Measurements from ENCODE around the gene MDN1.
A peak's percentile ranks its signal among the peaks of the same experiment; 100 is the strongest.
"Not testable (repeated sequence)": the region's sequence is repeated elsewhere in the genome, so short reads cannot be mapped to it uniquely, and the experiment has no call there.

MDN1 gene

GRCh38 chr6:89650579-89650978, 169.0 kb downstream of the MDN1 start:
- Histone ChIP-seq H3K9me3 (ENCODE audit: control insufficient read depth in 5 of 5, low read length in 5 of 5) (no peaks in the 10 kb centered on the region), H3K27ac (ENCODE audit: low read depth, low read length) (no peak overlapping the region), H3K27me3 (ENCODE audit: control insufficient read depth in 5 of 5, insufficient read depth in 4 of 5, low read length in 5 of 5) (no peaks in the 10 kb centered on the region), H3K9ac (ENCODE audit: low read length in 5 of 5) (no peak overlapping the region), H3K4me1 (ENCODE audit: control insufficient read depth in 5 of 5, insufficient read depth in 5 of 5, low read length in 5 of 5) (no peaks in the 10 kb centered on the region), H3K36me3 (ENCODE audit: control insufficient read depth in 5 of 5, insufficient read depth in 5 of 5, low read length in 5 of 5) (peaks cover 50 to 80% (median 76%) of the 10 kb centered on the region in 5 donors), H3K4me3 (ENCODE audit: low read depth in 1 of 5, low read length in 5 of 5) (no peak overlapping the region)

GRCh38 chr6:89649682-89650081, 169.9 kb downstream of the MDN1 start:
- Histone ChIP-seq H3K36me3 (ENCODE audit: control insufficient read depth in 5 of 5, insufficient read depth in 5 of 5, low read length in 5 of 5) (peaks cover 46 to 78% (median 72%) of the 10 kb centered on the region in 5 donors), H3K4me3 (ENCODE audit: low read depth in 1 of 5, low read length in 5 of 5) (no peak overlapping the region), H3K27ac (ENCODE audit: low read depth, low read length) (no peak overlapping the region), H3K9ac (ENCODE audit: low read length in 5 of 5) (no peak overlapping the region), H3K27me3 (ENCODE audit: control insufficient read depth in 5 of 5, insufficient read depth in 4 of 5, low read length in 5 of 5) (no peaks in the 10 kb centered on the region), H3K4me1 (ENCODE audit: control insufficient read depth in 5 of 5, insufficient read depth in 5 of 5, low read length in 5 of 5) (no peaks in the 10 kb centered on the region), H3K9me3 (ENCODE audit: control insufficient read depth in 5 of 5, low read length in 5 of 5) (no peaks in the 10 kb centered on the region)

- Histone ChIP-seq H3K9me3 (ENCODE audit: control insufficient read depth in 5 of 5, low read length in 5 of 5) (no peaks in the 10 kb centered on the region), H3K4me3 (ENCODE audit: low read depth in 1 of 5, low read length in 5 of 5) (no peak overlapping the region), H3K27me3 (ENCODE audit: control insufficient read depth in 5 of 5, insufficient read depth in 4 of 5, low read length in 5 of 5) (no peaks in the 10 kb centered on the region), H3K27ac (ENCODE audit: low read depth, low read length) (no peak overlapping the region), H3K36me3 (ENCODE audit: control insufficient read depth in 5 of 5, insufficient read depth in 5 of 5, low read length in 5 of 5) (peaks cover 45 to 58% (median 54%) of the 10 kb centered on the region in 5 donors), H3K9ac (ENCODE audit: low read length in 5 of 5) (no peak overlapping the region), H3K4me1 (ENCODE audit: control insufficient read depth in 5 of 5, insufficient read depth in 5 of 5, low read length in 5 of 5) (no peaks in the 10 kb centered on the region)
These were observed 174.7 kb downstream of the MDN1 start for GRCh38 chr6:89644864-89645263.

GRCh38 chr6:89643406-89643805, 176.2 kb downstream of the MDN1 start:
- Histone ChIP-seq H3K4me3 (ENCODE audit: low read depth in 1 of 5, low read length in 5 of 5) (no peak overlapping the region), H3K27me3 (ENCODE audit: control insufficient read depth in 5 of 5, insufficient read depth in 4 of 5, low read length in 5 of 5) (no peaks in the 10 kb centered on the region), H3K9me3 (ENCODE audit: control insufficient read depth in 5 of 5, low read length in 5 of 5) (no peaks in the 10 kb centered on the region), H3K9ac (ENCODE audit: low read length in 5 of 5) (no peak overlapping the region), H3K4me1 (ENCODE audit: control insufficient read depth in 5 of 5, insufficient read depth in 5 of 5, low read length in 5 of 5) (peaks cover 0 to 10% (median 7%) of the 10 kb centered on the region in 5 donors), H3K27ac (ENCODE audit: low read depth, low read length) (no peak overlapping the region), H3K36me3 (ENCODE audit: control insufficient read depth in 5 of 5, insufficient read depth in 5 of 5, low read length in 5 of 5) (peaks cover 38 to 50% (median 44%) of the 10 kb centered on the region in 5 donors)

- Histone ChIP-seq H3K4me1 (ENCODE audit: control insufficient read depth in 5 of 5, insufficient read depth in 5 of 5, low read length in 5 of 5) (peaks cover 0 to 12% (median 10%) of the 10 kb centered on the region in 5 donors), H3K27me3 (ENCODE audit: control insufficient read depth in 5 of 5, insufficient read depth in 4 of 5, low read length in 5 of 5) (no peaks in the 10 kb centered on the region), H3K36me3 (ENCODE audit: control insufficient read depth in 5 of 5, insufficient read depth in 5 of 5, low read length in 5 of 5) (peaks cover 38 to 47% (median 40%) of the 10 kb centered on the region in 5 donors), H3K9me3 (ENCODE audit: control insufficient read depth in 5 of 5, low read length in 5 of 5) (no peaks in the 10 kb centered on the region), H3K9ac (ENCODE audit: low read length in 5 of 5) (no peak overlapping the region), H3K27ac (ENCODE audit: low read depth, low read length) (no peak overlapping the region), H3K4me3 (ENCODE audit: low read depth in 1 of 5, low read length in 5 of 5) (no peak overlapping the region)
These were observed 176.6 kb downstream of the MDN1 start for GRCh38 chr6:89642956-89643355.

GRCh38 chr6:89641581-89641980, 178.0 kb downstream of the MDN1 start:
- H3K9me3 ChIP-seq (ENCODE audit: control insufficient read depth in 5 of 5, low read length in 5 of 5); H3K27ac ChIP-seq (ENCODE audit: low read depth, low read length); H3K27me3 ChIP-seq (ENCODE audit: control insufficient read depth in 5 of 5, insufficient read depth in 4 of 5, low read length in 5 of 5); H3K9ac ChIP-seq (ENCODE audit: low read length in 5 of 5); H3K4me3 ChIP-seq (ENCODE audit: low read depth in 1 of 5, low read length in 5 of 5): not testable (repeated sequence)
- peaks cover 25 to 34% (median 33%) of the 10 kb centered on the region in 5 donors for H3K36me3 ChIP-seq (ENCODE audit: control insufficient read depth in 5 of 5, insufficient read depth in 5 of 5, low read length in 5 of 5)
- H3K4me1 ChIP-seq (ENCODE audit: control insufficient read depth in 5 of 5, insufficient read depth in 5 of 5, low read length in 5 of 5) = peaks cover 1 to 17% (median 15%) of the 10 kb centered on the region in 5 donors

- Histone ChIP-seq H3K9me3 (ENCODE audit: control insufficient read depth in 5 of 5, low read length in 5 of 5) (no peaks in the 10 kb centered on the region), H3K4me3 (ENCODE audit: low read depth in 1 of 5, low read length in 5 of 5) (no peak overlapping the region), H3K9ac (ENCODE audit: low read length in 5 of 5) (no peak overlapping the region), H3K27me3 (ENCODE audit: control insufficient read depth in 5 of 5, insufficient read depth in 4 of 5, low read length in 5 of 5) (no peaks in the 10 kb centered on the region), H3K4me1 (ENCODE audit: control insufficient read depth in 5 of 5, insufficient read depth in 5 of 5, low read length in 5 of 5) (peaks cover 1 to 17% (median 15%) of the 10 kb centered on the region in 5 donors), H3K36me3 (ENCODE audit: control insufficient read depth in 5 of 5, insufficient read depth in 5 of 5, low read length in 5 of 5) (peaks cover 22 to 34% (median 34%) of the 10 kb centered on the region in 5 donors), H3K27ac (ENCODE audit: low read depth, low read length) (no peak overlapping the region)
These were observed 178.8 kb downstream of the MDN1 start for GRCh38 chr6:89640804-89641203.

GRCh38 chr6:89638320-89639195, 181.0 kb downstream of the MDN1 start, which contains the start of gene LYRM2:
Gene LYRM2, minus strand, starts transcription at chr6:89638747. Its CDS starts 31 bp downstream, at chr6:89638716.
- Histone ChIP-seq H3K9ac (ENCODE audit: low read length in 5 of 5) (peak within 1 kb of the TSS; percentile 74 to 93 (median 89)), H3K4me1 (ENCODE audit: control insufficient read depth in 5 of 5, insufficient read depth in 5 of 5, low read length in 5 of 5) (peaks cover 1 to 17% (median 15%) of the 10 kb centered on the region in 5 donors), H3K27ac (ENCODE audit: low read depth, low read length) (peak within 1 kb of the TSS; percentile 86), H3K9me3 (ENCODE audit: control insufficient read depth in 5 of 5, low read length in 5 of 5) (no peaks in the 10 kb centered on the region), H3K4me3 (ENCODE audit: low read depth in 1 of 5, low read length in 5 of 5) (peak within 1 kb of the TSS; percentile 78 to 100 (median 90)), H3K27me3 (ENCODE audit: control insufficient read depth in 5 of 5, insufficient read depth in 4 of 5, low read length in 5 of 5) (no peaks in the 10 kb centered on the region), H3K36me3 (ENCODE audit: control insufficient read depth in 5 of 5, insufficient read depth in 5 of 5, low read length in 5 of 5) (peaks cover 11 to 28% (median 18%) of the 10 kb centered on the region in 5 donors)

- peak overlapping the region; percentile 86 for H3K27ac ChIP-seq (ENCODE audit: low read depth, low read length)
- peak overlapping the region; percentile 74 to 93 (median 89) for H3K9ac ChIP-seq (ENCODE audit: low read length in 5 of 5)
These were observed 181.7 kb downstream of the MDN1 start for GRCh38 chr6:89637960-89638319.

GRCh38 chr6:89636412-89636811, 183.2 kb downstream of the MDN1 start:
- not testable (repeated sequence) for H3K4me3 ChIP-seq (ENCODE audit: low read depth in 1 of 5, low read length in 5 of 5); H3K9ac ChIP-seq (ENCODE audit: low read length in 5 of 5); H3K27me3 ChIP-seq (ENCODE audit: control insufficient read depth in 5 of 5, insufficient read depth in 4 of 5, low read length in 5 of 5); H3K27ac ChIP-seq (ENCODE audit: low read depth, low read length); H3K9me3 ChIP-seq (ENCODE audit: control insufficient read depth in 5 of 5, low read length in 5 of 5)
- Histone ChIP-seq H3K36me3 (ENCODE audit: control insufficient read depth in 5 of 5, insufficient read depth in 5 of 5, low read length in 5 of 5) (peaks cover 4 to 17% (median 8%) of the 10 kb centered on the region in 5 donors), H3K4me1 (ENCODE audit: control insufficient read depth in 5 of 5, insufficient read depth in 5 of 5, low read length in 5 of 5) (peaks cover 1 to 17% (median 15%) of the 10 kb centered on the region in 5 donors)

More at GRCh38 chr6:89637960-89638319, 181.7 kb downstream of the MDN1 start:
- no peaks in the 10 kb centered on the region for H3K9me3 ChIP-seq (ENCODE audit: control insufficient read depth in 5 of 5, low read length in 5 of 5)
- H3K4me1 ChIP-seq (ENCODE audit: control insufficient read depth in 5 of 5, insufficient read depth in 5 of 5, low read length in 5 of 5) = peaks cover 1 to 17% (median 15%) of the 10 kb centered on the region in 5 donors
- H3K4me3 ChIP-seq (ENCODE audit: low read depth in 1 of 5, low read length in 5 of 5) = peak overlapping the region; percentile 78 to 100 (median 90)
- H3K36me3 ChIP-seq (ENCODE audit: control insufficient read depth in 5 of 5, insufficient read depth in 5 of 5, low read length in 5 of 5) = peaks cover 5 to 21% (median 12%) of the 10 kb centered on the region in 5 donors
- H3K27me3 ChIP-seq (ENCODE audit: control insufficient read depth in 5 of 5, insufficient read depth in 4 of 5, low read length in 5 of 5) = no peaks in the 10 kb centered on the region

All from subcutaneous abdominal adipose tissue (tissue), 5 donors.